MM.1S (cell line): ENCODE results near the gene DHX8.

Experiments used
- EZH2 ChIP-seq: fragments of 300-600 bp; sonication (generic); optimal IDR thresholded peaks from 2 replicates; pipeline ENCODE3; 2017; ENCODE audit warnings: low read depth, mild to moderate bottlenecking, antibody characterized with exemption, low read length, mixed read lengths
- TF ChIP-seq, protein P1 (sequence below): fragments of 300-600 bp; sonication (generic); IDR thresholded peaks from 2 replicates; pipeline ENCODE4 v1.5.1; 2016; ENCODE audit warnings: antibody characterized with exemption, low read length, mixed read lengths

DNA sequence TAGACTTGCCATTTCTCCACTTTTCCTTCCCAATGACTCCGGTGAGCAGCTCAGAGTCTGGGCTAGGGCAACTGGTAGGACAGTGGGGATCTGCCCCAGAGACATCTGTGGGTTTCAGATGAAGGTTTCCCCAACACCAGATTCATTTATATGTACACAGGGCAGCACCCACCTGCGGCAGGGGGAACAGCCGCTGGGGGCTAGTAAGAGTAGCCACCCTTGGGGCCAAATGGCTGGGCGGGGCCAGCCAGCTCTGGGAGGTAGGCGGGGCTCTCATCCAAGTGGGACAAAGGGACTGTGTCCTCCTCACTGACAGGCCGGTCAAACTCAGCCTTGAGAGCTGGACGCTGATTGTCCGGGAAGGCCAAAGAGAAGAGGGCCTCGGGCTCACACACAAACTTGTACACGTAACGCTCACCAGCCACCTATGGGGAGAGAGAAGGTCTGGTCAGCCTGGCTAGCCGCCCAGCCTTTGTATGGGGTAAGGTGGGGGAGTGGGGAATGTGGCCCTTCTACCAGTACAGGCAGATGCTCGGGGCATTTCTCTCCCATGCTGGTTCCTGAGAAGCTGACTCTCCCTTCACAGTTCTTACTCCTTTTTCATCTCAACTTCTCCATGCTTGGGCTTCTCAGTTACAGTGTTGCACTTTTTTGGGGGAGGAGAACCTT, 44.7 kb downstream of the DHX8 start:
- TF ChIP-seq, protein P1, sequence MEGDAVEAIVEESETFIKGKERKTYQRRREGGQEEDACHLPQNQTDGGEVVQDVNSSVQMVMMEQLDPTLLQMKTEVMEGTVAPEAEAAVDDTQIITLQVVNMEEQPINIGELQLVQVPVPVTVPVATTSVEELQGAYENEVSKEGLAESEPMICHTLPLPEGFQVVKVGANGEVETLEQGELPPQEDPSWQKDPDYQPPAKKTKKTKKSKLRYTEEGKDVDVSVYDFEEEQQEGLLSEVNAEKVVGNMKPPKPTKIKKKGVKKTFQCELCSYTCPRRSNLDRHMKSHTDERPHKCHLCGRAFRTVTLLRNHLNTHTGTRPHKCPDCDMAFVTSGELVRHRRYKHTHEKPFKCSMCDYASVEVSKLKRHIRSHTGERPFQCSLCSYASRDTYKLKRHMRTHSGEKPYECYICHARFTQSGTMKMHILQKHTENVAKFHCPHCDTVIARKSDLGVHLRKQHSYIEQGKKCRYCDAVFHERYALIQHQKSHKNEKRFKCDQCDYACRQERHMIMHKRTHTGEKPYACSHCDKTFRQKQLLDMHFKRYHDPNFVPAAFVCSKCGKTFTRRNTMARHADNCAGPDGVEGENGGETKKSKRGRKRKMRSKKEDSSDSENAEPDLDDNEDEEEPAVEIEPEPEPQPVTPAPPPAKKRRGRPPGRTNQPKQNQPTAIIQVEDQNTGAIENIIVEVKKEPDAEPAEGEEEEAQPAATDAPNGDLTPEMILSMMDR: no peak
- no peak for TF ChIP-seq EZH2
